ENCODE measurements around the gene PRSS1.
A peak's percentile ranks its signal among the peaks of the same experiment; 100 is the strongest.

PRSS1 gene

GRCh38 chr7:142782922-142783900, 33.9 kb downstream of the PRSS1 start:
- DNase-seq = peak; percentile 47 to 73 (median 58)
- Histone ChIP-seq H3K4me3 (ENCODE audit: insufficient read depth, low read depth, low read length, poor library complexity, severe bottlenecking) (peak overlapping the region; percentile 39), H3K27ac (ENCODE audit: insufficient read depth, low read length, poor library complexity, severe bottlenecking) (peak overlapping the region; percentile 90)

GRCh38 chr7:142784096-142784495, 34.8 kb downstream of the PRSS1 start:
- no peaks in the 10 kb centered on the region for H3K27me3 ChIP-seq (replicated peaks; ENCODE audit: control insufficient read depth, insufficient read depth, low read length, poor library complexity, severe bottlenecking)
- no peak for DNase-seq
- H3K4me3 ChIP-seq (ENCODE audit: insufficient read depth, low read depth, low read length, poor library complexity, severe bottlenecking) = no peak overlapping the region
- no peaks in the 10 kb centered on the region for H3K36me3 ChIP-seq (ENCODE audit: control insufficient read depth, insufficient read depth, low read length)
- no peaks in the 10 kb centered on the region for H3K9me3 ChIP-seq (ENCODE audit: control insufficient read depth, low read length)
- no peaks in the 10 kb centered on the region for H3K4me1 ChIP-seq (ENCODE audit: control insufficient read depth, insufficient read depth, low read length, poor library complexity, severe bottlenecking)
- H3K27ac ChIP-seq (ENCODE audit: insufficient read depth, low read length, poor library complexity, severe bottlenecking) = peak overlapping the region; percentile 90

More at GRCh38 chr7:142782922-142783900, 33.9 kb downstream of the PRSS1 start:
- Histone ChIP-seq H3K27me3 (replicated peaks; ENCODE audit: control insufficient read depth, insufficient read depth, low read length, poor library complexity, severe bottlenecking) (no peaks in the 10 kb centered on the region), H3K9me3 (ENCODE audit: control insufficient read depth, low read length) (no peaks in the 10 kb centered on the region), H3K4me1 (ENCODE audit: control insufficient read depth, insufficient read depth, low read length, poor library complexity, severe bottlenecking) (no peaks in the 10 kb centered on the region), H3K36me3 (ENCODE audit: control insufficient read depth, insufficient read depth, low read length) (no peaks in the 10 kb centered on the region)

- peak overlapping the region; percentile 90 for H3K27ac ChIP-seq (ENCODE audit: insufficient read depth, low read length, poor library complexity, severe bottlenecking)
- DNase-seq = no peak
- no peaks in the 10 kb centered on the region for H3K9me3 ChIP-seq (ENCODE audit: control insufficient read depth, low read length)
- no peak overlapping the region for H3K4me3 ChIP-seq (ENCODE audit: insufficient read depth, low read depth, low read length, poor library complexity, severe bottlenecking)
- no peaks in the 10 kb centered on the region for H3K4me1 ChIP-seq (ENCODE audit: control insufficient read depth, insufficient read depth, low read length, poor library complexity, severe bottlenecking)
- no peaks in the 10 kb centered on the region for H3K36me3 ChIP-seq (ENCODE audit: control insufficient read depth, insufficient read depth, low read length)
- H3K27me3 ChIP-seq (replicated peaks; ENCODE audit: control insufficient read depth, insufficient read depth, low read length, poor library complexity, severe bottlenecking) = no peaks in the 10 kb centered on the region
Observed at GRCh38 chr7:142784716-142785115, 35.4 kb downstream of the PRSS1 start.

- peak; percentile 65 to 80 (median 72) for DNase-seq
- H3K27ac ChIP-seq (ENCODE audit: insufficient read depth, low read length, poor library complexity, severe bottlenecking) = peak overlapping the region; percentile 90
- no peaks in the 10 kb centered on the region for H3K4me1 ChIP-seq (ENCODE audit: control insufficient read depth, insufficient read depth, low read length, poor library complexity, severe bottlenecking)
- H3K36me3 ChIP-seq (ENCODE audit: control insufficient read depth, insufficient read depth, low read length) = no peaks in the 10 kb centered on the region
- H3K27me3 ChIP-seq (replicated peaks; ENCODE audit: control insufficient read depth, insufficient read depth, low read length, poor library complexity, severe bottlenecking) = no peaks in the 10 kb centered on the region
- H3K9me3 ChIP-seq (ENCODE audit: control insufficient read depth, low read length) = no peaks in the 10 kb centered on the region
- peak overlapping the region; percentile 49 for H3K4me3 ChIP-seq (ENCODE audit: insufficient read depth, low read depth, low read length, poor library complexity, severe bottlenecking)
Observed at GRCh38 chr7:142785841-142786250, 36.6 kb downstream of the PRSS1 start.

- Histone ChIP-seq H3K9me3 (ENCODE audit: control insufficient read depth, low read length) (no peaks in the 10 kb centered on the region), H3K4me1 (ENCODE audit: control insufficient read depth, insufficient read depth, low read length, poor library complexity, severe bottlenecking) (no peaks in the 10 kb centered on the region), H3K27me3 (replicated peaks; ENCODE audit: control insufficient read depth, insufficient read depth, low read length, poor library complexity, severe bottlenecking) (no peaks in the 10 kb centered on the region), H3K36me3 (ENCODE audit: control insufficient read depth, insufficient read depth, low read length) (no peaks in the 10 kb centered on the region), H3K4me3 (ENCODE audit: insufficient read depth, low read depth, low read length, poor library complexity, severe bottlenecking) (peak overlapping the region; percentile 59), H3K27ac (ENCODE audit: insufficient read depth, low read length, poor library complexity, severe bottlenecking) (peak overlapping the region; percentile 84)
- no peak for DNase-seq
Observed at GRCh38 chr7:142787034-142787768, 37.9 kb downstream of the PRSS1 start.

GRCh38 chr7:142787783-142788182, 38.5 kb downstream of the PRSS1 start:
- no peaks in the 10 kb centered on the region for H3K9me3 ChIP-seq (ENCODE audit: control insufficient read depth, low read length)
- H3K27ac ChIP-seq (ENCODE audit: insufficient read depth, low read length, poor library complexity, severe bottlenecking) = peak overlapping the region; percentile 84
- DNase-seq = no peak
- no peaks in the 10 kb centered on the region for H3K27me3 ChIP-seq (replicated peaks; ENCODE audit: control insufficient read depth, insufficient read depth, low read length, poor library complexity, severe bottlenecking)
- H3K36me3 ChIP-seq (ENCODE audit: control insufficient read depth, insufficient read depth, low read length) = no peaks in the 10 kb centered on the region
- no peaks in the 10 kb centered on the region for H3K4me1 ChIP-seq (ENCODE audit: control insufficient read depth, insufficient read depth, low read length, poor library complexity, severe bottlenecking)
- H3K4me3 ChIP-seq (ENCODE audit: insufficient read depth, low read depth, low read length, poor library complexity, severe bottlenecking) = peak overlapping the region; percentile 59

GRCh38 chr7:142788303-142789289, 39.3 kb downstream of the PRSS1 start:
- Histone ChIP-seq H3K9me3 (ENCODE audit: control insufficient read depth, low read length) (no peaks in the 10 kb centered on the region), H3K4me1 (ENCODE audit: control insufficient read depth, insufficient read depth, low read length, poor library complexity, severe bottlenecking) (peaks cover 6% of the 10 kb centered on the region), H3K27ac (ENCODE audit: insufficient read depth, low read length, poor library complexity, severe bottlenecking) (peak overlapping the region; percentile 84), H3K36me3 (ENCODE audit: control insufficient read depth, insufficient read depth, low read length) (no peaks in the 10 kb centered on the region), H3K27me3 (replicated peaks; ENCODE audit: control insufficient read depth, insufficient read depth, low read length, poor library complexity, severe bottlenecking) (no peaks in the 10 kb centered on the region), H3K4me3 (ENCODE audit: insufficient read depth, low read depth, low read length, poor library complexity, severe bottlenecking) (peak overlapping the region; percentile 59)
- no peak for DNase-seq

GRCh38 chr7:142789441-142789840, 40.2 kb downstream of the PRSS1 start:
- DNase-seq = no peak
- Histone ChIP-seq H3K4me3 (ENCODE audit: insufficient read depth, low read depth, low read length, poor library complexity, severe bottlenecking) (peak overlapping the region; percentile 59), H3K36me3 (ENCODE audit: control insufficient read depth, insufficient read depth, low read length) (no peaks in the 10 kb centered on the region), H3K27me3 (replicated peaks; ENCODE audit: control insufficient read depth, insufficient read depth, low read length, poor library complexity, severe bottlenecking) (no peaks in the 10 kb centered on the region), H3K27ac (ENCODE audit: insufficient read depth, low read length, poor library complexity, severe bottlenecking) (peak overlapping the region; percentile 84), H3K9me3 (ENCODE audit: control insufficient read depth, low read length) (no peaks in the 10 kb centered on the region), H3K4me1 (ENCODE audit: control insufficient read depth, insufficient read depth, low read length, poor library complexity, severe bottlenecking) (peaks cover 13% of the 10 kb centered on the region)

- H3K27ac ChIP-seq (ENCODE audit: insufficient read depth, low read length, poor library complexity, severe bottlenecking) = peak overlapping the region; percentile 84
- no peaks in the 10 kb centered on the region for H3K27me3 ChIP-seq (replicated peaks; ENCODE audit: control insufficient read depth, insufficient read depth, low read length, poor library complexity, severe bottlenecking)
- no peak for DNase-seq
- H3K36me3 ChIP-seq (ENCODE audit: control insufficient read depth, insufficient read depth, low read length) = no peaks in the 10 kb centered on the region
- H3K9me3 ChIP-seq (ENCODE audit: control insufficient read depth, low read length) = no peaks in the 10 kb centered on the region
- H3K4me3 ChIP-seq (ENCODE audit: insufficient read depth, low read depth, low read length, poor library complexity, severe bottlenecking) = peak overlapping the region; percentile 59
- peaks cover 19% of the 10 kb centered on the region for H3K4me1 ChIP-seq (ENCODE audit: control insufficient read depth, insufficient read depth, low read length, poor library complexity, severe bottlenecking)
Observed at GRCh38 chr7:142790056-142790455, 40.8 kb downstream of the PRSS1 start.

Measured in effector memory CD4-positive, alpha-beta T cell (primary cell).